ENCODE data around the gene ARNT2.
A peak's percentile ranks its signal among the peaks of the same experiment; 100 is the strongest.

ARNT2 gene

GRCh38 chr15:80549654-80550053 is 145.5 kb downstream of the ARNT2 start:
- no peak overlapping the region for H3K23ac ChIP-seq (ENCODE audit: low read length in 2 of 2)
- H4K8ac ChIP-seq (ENCODE audit: low read length): no peak overlapping the region
- no peak overlapping the region for H2BK120ac ChIP-seq (ENCODE audit: low read depth, low read length)
- H3K18ac ChIP-seq (ENCODE audit: low read depth in 1 of 2, low read length in 2 of 2): no peak overlapping the region
- H3K27ac ChIP-seq (ENCODE audit: low read length, poor library complexity, severe bottlenecking): peak overlapping the region; percentile 97
- 39% methylated on average over 3 of the region's 3 CpGs for WGBS
- H3K4ac ChIP-seq (ENCODE audit: low read depth in 1 of 2, low read length in 2 of 2): peak overlapping the region in 1 of 2 experiments; percentile 17
- peaks cover 2% of the 10 kb centered on the region for H3K9me3 ChIP-seq (ENCODE audit: control insufficient read depth, low read length)
- no peak overlapping the region for H2BK12ac ChIP-seq (ENCODE audit: low read length in 2 of 2)
- peak overlapping the region; percentile 67 for H3K9ac ChIP-seq (ENCODE audit: low read length)
- DNase-seq: no peak
- peak overlapping the region; percentile 35 for H2BK5ac ChIP-seq (ENCODE audit: low read depth, low read length, poor library complexity, severe bottlenecking)
- H2AK5ac ChIP-seq (ENCODE audit: low read length, severe bottlenecking): peak overlapping the region; percentile 88
- peaks cover 0 to 17% of the 10 kb centered on the region in 2 experiments for H3K36me3 ChIP-seq (ENCODE audit: control insufficient read depth in 1 of 2, insufficient read depth in 2 of 2, low read depth in 1 of 2, low read length in 2 of 2)
- peaks cover 5% of the 10 kb centered on the region for H3K4me1 ChIP-seq (ENCODE audit: control insufficient read depth, insufficient read depth, low read depth, low read length)
- H4K91ac ChIP-seq (ENCODE audit: low read length): no peak overlapping the region
- no peaks in the 10 kb centered on the region for H3K27me3 ChIP-seq (ENCODE audit: control insufficient read depth in 1 of 2, insufficient read depth in 1 of 2, low read length in 2 of 2)
- peaks cover 3% of the 10 kb centered on the region for H3K79me1 ChIP-seq (replicated peaks; ENCODE audit: low read length, poor library complexity, severe bottlenecking)
- peak overlapping the region in 1 of 2 experiments; percentile 66 for H3K4me3 ChIP-seq (ENCODE audit: insufficient read depth in 1 of 2, low read depth in 1 of 2, low read length in 2 of 2)
- H2BK15ac ChIP-seq (ENCODE audit: low read depth, poor library complexity, severe bottlenecking): no peak overlapping the region
- no peak overlapping the region for H3K14ac ChIP-seq (ENCODE audit: low read length in 2 of 2)
- H2AFZ ChIP-seq (ENCODE audit: low read depth, low read length): no peak overlapping the region
- H3K4me2 ChIP-seq (ENCODE audit: low read length, poor library complexity, severe bottlenecking): no peak overlapping the region

- H3K79me1 ChIP-seq (replicated peaks; ENCODE audit: low read length, poor library complexity, severe bottlenecking): peaks cover 3% of the 10 kb centered on the region
- H3K4me1 ChIP-seq (ENCODE audit: control insufficient read depth, insufficient read depth, low read depth, low read length): peaks cover 5% of the 10 kb centered on the region
- DNase-seq: peak; percentile 90
- no peak overlapping the region for H2BK15ac ChIP-seq (ENCODE audit: low read depth, poor library complexity, severe bottlenecking)
- no peak overlapping the region for H3K14ac ChIP-seq (ENCODE audit: low read length in 2 of 2)
- peak overlapping the region; percentile 76 for H2AK5ac ChIP-seq (ENCODE audit: low read length, severe bottlenecking)
- peak overlapping the region; percentile 67 for H3K9ac ChIP-seq (ENCODE audit: low read length)
- peak overlapping the region in 1 of 2 experiments; percentile 77 for H3K18ac ChIP-seq (ENCODE audit: low read depth in 1 of 2, low read length in 2 of 2)
- no peaks in the 10 kb centered on the region for H3K9me3 ChIP-seq (ENCODE audit: control insufficient read depth, low read length)
- H3K27ac ChIP-seq (ENCODE audit: low read length, poor library complexity, severe bottlenecking): peak overlapping the region; percentile 97
- peaks cover 4 to 20% of the 10 kb centered on the region in 2 experiments for H3K36me3 ChIP-seq (ENCODE audit: control insufficient read depth in 1 of 2, insufficient read depth in 2 of 2, low read depth in 1 of 2, low read length in 2 of 2)
- peak overlapping the region; percentile 67 for H2BK120ac ChIP-seq (ENCODE audit: low read depth, low read length)
- peak overlapping the region; percentile 94 for H2BK5ac ChIP-seq (ENCODE audit: low read depth, low read length, poor library complexity, severe bottlenecking)
- H3K4ac ChIP-seq (ENCODE audit: low read depth in 1 of 2, low read length in 2 of 2): no peak overlapping the region
- peak overlapping the region in 1 of 2 experiments; percentile 66 for H3K4me3 ChIP-seq (ENCODE audit: insufficient read depth in 1 of 2, low read depth in 1 of 2, low read length in 2 of 2)
- no peaks in the 10 kb centered on the region for H3K27me3 ChIP-seq (ENCODE audit: control insufficient read depth in 1 of 2, insufficient read depth in 1 of 2, low read length in 2 of 2)
- H3K23ac ChIP-seq (ENCODE audit: low read length in 2 of 2): no peak overlapping the region
- WGBS: 3% methylated on average over 5 of the region's 5 CpGs
- peak overlapping the region; percentile 84 for H4K8ac ChIP-seq (ENCODE audit: low read length)
- no peak overlapping the region for H4K91ac ChIP-seq (ENCODE audit: low read length)
- no peak overlapping the region for H2AFZ ChIP-seq (ENCODE audit: low read depth, low read length)
- no peak overlapping the region for H2BK12ac ChIP-seq (ENCODE audit: low read length in 2 of 2)
- peak overlapping the region; percentile 31 for H3K4me2 ChIP-seq (ENCODE audit: low read length, poor library complexity, severe bottlenecking)
Measured at GRCh38 chr15:80550219-80550907, 146.2 kb downstream of the ARNT2 start.

GRCh38 chr15:80550908-80551260 is 146.7 kb downstream of the ARNT2 start:
- peak overlapping the region in 1 of 2 experiments; percentile 21 for H3K4me3 ChIP-seq (ENCODE audit: insufficient read depth in 1 of 2, low read depth in 1 of 2, low read length in 2 of 2)
- H3K14ac ChIP-seq (ENCODE audit: low read length in 2 of 2): no peak overlapping the region
- peaks cover 5% of the 10 kb centered on the region for H3K4me1 ChIP-seq (ENCODE audit: control insufficient read depth, insufficient read depth, low read depth, low read length)
- DNase-seq: peak; percentile 45
- no peak overlapping the region for H2BK120ac ChIP-seq (ENCODE audit: low read depth, low read length)
- peak overlapping the region; percentile 97 for H3K27ac ChIP-seq (ENCODE audit: low read length, poor library complexity, severe bottlenecking)
- H3K9ac ChIP-seq (ENCODE audit: low read length): peak overlapping the region; percentile 67
- no peak overlapping the region for H2BK15ac ChIP-seq (ENCODE audit: low read depth, poor library complexity, severe bottlenecking)
- peaks cover 3% of the 10 kb centered on the region for H3K79me1 ChIP-seq (replicated peaks; ENCODE audit: low read length, poor library complexity, severe bottlenecking)
- H3K36me3 ChIP-seq (ENCODE audit: control insufficient read depth in 1 of 2, insufficient read depth in 2 of 2, low read depth in 1 of 2, low read length in 2 of 2): peaks cover 8 to 22% of the 10 kb centered on the region in 2 experiments
- H3K4me2 ChIP-seq (ENCODE audit: low read length, poor library complexity, severe bottlenecking): no peak overlapping the region
- 54% methylated on average over 4 of the region's 4 CpGs for WGBS
- H3K4ac ChIP-seq (ENCODE audit: low read depth in 1 of 2, low read length in 2 of 2): no peak overlapping the region
- H3K27me3 ChIP-seq (ENCODE audit: control insufficient read depth in 1 of 2, insufficient read depth in 1 of 2, low read length in 2 of 2): no peaks in the 10 kb centered on the region
- H3K23ac ChIP-seq (ENCODE audit: low read length in 2 of 2): no peak overlapping the region
- no peak overlapping the region for H4K91ac ChIP-seq (ENCODE audit: low read length)
- H2BK5ac ChIP-seq (ENCODE audit: low read depth, low read length, poor library complexity, severe bottlenecking): no peak overlapping the region
- peak overlapping the region; percentile 73 for H2AK5ac ChIP-seq (ENCODE audit: low read length, severe bottlenecking)
- peak overlapping the region in 1 of 2 experiments; percentile 92 for H2BK12ac ChIP-seq (ENCODE audit: low read length in 2 of 2)
- peak overlapping the region in 1 of 2 experiments; percentile 47 for H3K18ac ChIP-seq (ENCODE audit: low read depth in 1 of 2, low read length in 2 of 2)
- no peak overlapping the region for H4K8ac ChIP-seq (ENCODE audit: low read length)
- H3K9me3 ChIP-seq (ENCODE audit: control insufficient read depth, low read length): no peaks in the 10 kb centered on the region
- H2AFZ ChIP-seq (ENCODE audit: low read depth, low read length): no peak overlapping the region

GRCh38 chr15:80551348-80551747 is 147.2 kb downstream of the ARNT2 start:
- Histone ChIP-seq H3K14ac (ENCODE audit: low read length in 2 of 2) (no peak overlapping the region), H2BK15ac (ENCODE audit: low read depth, poor library complexity, severe bottlenecking) (no peak overlapping the region), H3K27me3 (ENCODE audit: control insufficient read depth in 1 of 2, insufficient read depth in 1 of 2, low read length in 2 of 2) (no peaks in the 10 kb centered on the region), H3K23ac (ENCODE audit: low read length in 2 of 2) (no peak overlapping the region), H3K27ac (ENCODE audit: low read length, poor library complexity, severe bottlenecking) (peak overlapping the region; percentile 97), H3K36me3 (ENCODE audit: control insufficient read depth in 1 of 2, insufficient read depth in 2 of 2, low read depth in 1 of 2, low read length in 2 of 2) (peaks cover 9 to 23% of the 10 kb centered on the region in 2 experiments), H2AFZ (ENCODE audit: low read depth, low read length) (no peak overlapping the region), H4K91ac (ENCODE audit: low read length) (no peak overlapping the region), H3K18ac (ENCODE audit: low read depth in 1 of 2, low read length in 2 of 2) (peak overlapping the region; percentile 37 to 47), H3K9me3 (ENCODE audit: control insufficient read depth, low read length) (no peaks in the 10 kb centered on the region), H3K4me1 (ENCODE audit: control insufficient read depth, insufficient read depth, low read depth, low read length) (peaks cover 5% of the 10 kb centered on the region), H2BK5ac (ENCODE audit: low read depth, low read length, poor library complexity, severe bottlenecking) (no peak overlapping the region), H3K9ac (ENCODE audit: low read length) (peak overlapping the region; percentile 67), H2AK5ac (ENCODE audit: low read length, severe bottlenecking) (peak overlapping the region; percentile 73), H3K4me3 (ENCODE audit: insufficient read depth in 1 of 2, low read depth in 1 of 2, low read length in 2 of 2) (peak overlapping the region in 1 of 2 experiments; percentile 21), H3K4ac (ENCODE audit: low read depth in 1 of 2, low read length in 2 of 2) (peak overlapping the region in 1 of 2 experiments; percentile 44), H3K79me1 (replicated peaks; ENCODE audit: low read length, poor library complexity, severe bottlenecking) (peaks cover 1% of the 10 kb centered on the region), H4K8ac (ENCODE audit: low read length) (peak overlapping the region; percentile 45), H2BK12ac (ENCODE audit: low read length in 2 of 2) (peak overlapping the region; percentile 85 to 92), H3K4me2 (ENCODE audit: low read length, poor library complexity, severe bottlenecking) (no peak overlapping the region), H2BK120ac (ENCODE audit: low read depth, low read length) (no peak overlapping the region)
- WGBS: 95% methylated on average over 3 of the region's 3 CpGs
- DNase-seq: no peak

All from mesenchymal stem cell (in vitro differentiated cells and primary cell).